A673 (cell line): ENCODE results near the gene TBC1D9. TPM values are rescaled to one million over a fixed set of nuclear protein-coding genes. Genes with fewer than 3 reads are reported as not detected.

ENCODE experiments used
- BruUV-seq: library from RNA; stranded (reverse); fragments of 400-500 nt; replicated peaks from 2 replicates; lab custom pipeline; 2021; lab: Mats Ljungman, UMichigan
- CTCF ChIA-PET: fragments of 300-600 bp; sonication (Branson Sonifier 250); formaldehyde crosslinking; loops from one replicate; lab custom pipeline; 2022; ENCODE audit warnings: antibody characterized with exemption; lab: Charles Lee
- POLR2A ChIA-PET: fragments of 300-600 bp; sonication (Branson Sonifier 250); formaldehyde crosslinking; loops from one replicate; lab custom pipeline; 2022; ENCODE audit warnings: antibody characterized with exemption; ENCODE audit not compliant: low non-redundant PET; lab: Charles Lee
- DNase-seq: peaks from one replicate; pipeline ENCODE4 v3.0.0-alpha.2; 2015; ENCODE audit warnings: low spot score
- H3K27ac ChIP-seq: fragments of 200-600 bp; sonication (generic); 2 replicates; pipeline ENCODE4 v1.5.1; 2016; ENCODE audit warnings: mixed run types, low read depth, mild to moderate bottlenecking, mixed read lengths, antibody characterized with exemption, low read length; ENCODE audit not compliant: poor library complexity, severe bottlenecking
- H3K27me3 ChIP-seq: fragments of 200-600 bp; sonication (generic); replicated peaks from 2 replicates; pipeline ENCODE4 v1.6.1; 2017; ENCODE audit warnings: mixed run types, low read depth, mild to moderate bottlenecking, mixed read lengths, antibody characterized with exemption, low read length; ENCODE audit not compliant: insufficient read depth, poor library complexity
- H3K36me3 ChIP-seq: fragments of 200-600 bp; sonication (generic); 2 replicates; pipeline ENCODE4 v1.6.1; 2016; ENCODE audit warnings: mixed run types, mild to moderate bottlenecking, mixed read lengths, antibody characterized with exemption, low read length; ENCODE audit not compliant: insufficient read depth, poor library complexity, severe bottlenecking
- H3K4me1 ChIP-seq: fragments of 200-600 bp; sonication (generic); 2 replicates; pipeline ENCODE4 v1.6.1; 2017; ENCODE audit warnings: mixed run types, mild to moderate bottlenecking, mixed read lengths, antibody characterized with exemption, low read length; ENCODE audit not compliant: insufficient read depth, poor library complexity, severe bottlenecking
- H3K4me3 ChIP-seq: fragments of 200-600 bp; sonication (generic); 2 replicates; pipeline ENCODE4 v1.5.1; 2016; ENCODE audit warnings: low read depth, mixed run types, mild to moderate bottlenecking, mixed read lengths, low read length; ENCODE audit not compliant: poor library complexity, severe bottlenecking
- H3K9me3 ChIP-seq: fragments of 200-600 bp; sonication (generic); 2 replicates; pipeline ENCODE4 v1.6.1; 2016; ENCODE audit warnings: mixed run types, low read depth, mild to moderate bottlenecking, mixed read lengths, antibody characterized with exemption, low read length; ENCODE audit not compliant: poor library complexity, severe bottlenecking
- EZH2 ChIP-seq: fragments of 200-600 bp; sonication (generic); IDR thresholded peaks from 2 replicates; pipeline ENCODE4 v1.6.1; 2017; ENCODE audit warnings: borderline replicate concordance, low read depth, mild to moderate bottlenecking, mixed read lengths, antibody characterized with exemption, low read length; ENCODE audit not compliant: poor library complexity, severe bottlenecking
- intact Hi-C: fragments of 100-400 bp; cut with micrococcal nuclease; formaldehyde crosslinking; loops from one replicate; pipeline ENCODE4 v1.10.0; 2022; ENCODE audit not compliant: unreplicated experiment
- total RNA-seq: library from RNA; stranded (reverse); gene quantifications from 2 replicates; pipeline ENCODE4 v1.2.3, GENCODE V29; 2021
- TF ChIP-seq, protein P1 (sequence below): fragments of 300-800, 200-600 bp; sonication (generic); conservative IDR thresholded peaks from 2 replicates; pipeline ENCODE4 v1.5.1; 2017; ENCODE audit warnings: low read depth, mild to moderate bottlenecking, antibody characterized with exemption, low read length, moderate library complexity, mixed read lengths

Gene TBC1D9
- total RNA-seq, 1 experiment from 2014 or later: 22.4 TPM

DNA sequence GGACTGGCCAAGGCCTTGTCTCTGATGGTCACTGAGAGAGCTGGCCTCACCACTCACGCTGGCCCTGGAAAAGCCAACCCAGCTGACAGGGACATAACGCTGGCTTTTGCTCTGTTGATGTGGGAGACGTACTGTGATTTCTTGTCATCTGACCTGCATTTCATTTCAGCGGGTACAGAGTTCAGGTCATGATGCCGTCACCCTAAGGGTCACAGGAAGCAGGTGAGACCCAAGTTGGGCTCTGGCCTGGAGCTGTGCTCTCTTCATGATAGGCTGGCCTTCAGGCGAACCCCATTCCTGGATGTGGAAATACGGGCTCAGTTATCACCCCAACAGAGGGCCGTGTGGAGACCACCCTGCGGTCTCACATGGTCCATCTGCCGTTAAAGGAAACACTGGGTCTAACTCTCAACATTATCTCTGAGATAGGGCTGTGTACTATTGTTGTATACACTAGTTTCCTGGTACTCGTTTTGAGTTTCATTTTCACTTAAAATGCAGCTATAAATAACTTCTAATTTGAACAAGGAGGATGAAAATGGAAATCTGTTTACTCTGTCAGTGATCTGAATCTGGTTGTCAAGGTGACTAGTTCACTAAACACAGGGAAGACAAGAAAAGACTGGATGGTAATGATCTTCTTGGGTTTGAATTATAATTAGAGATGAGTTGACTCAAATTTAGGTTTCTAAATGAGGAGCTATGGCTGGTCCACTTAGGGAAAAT lies 89.1 kb downstream of the TBC1D9 start:
- Histone ChIP-seq H3K27me3 (no peaks in the 10 kb centered on the region), H3K4me1 (no peaks in the 10 kb centered on the region), H3K4me3 (no peak overlapping the region), H3K36me3 (peaks cover 28% of the 10 kb centered on the region), H3K27ac (no peak overlapping the region), H3K9me3 (no peaks in the 10 kb centered on the region)
- no peak for DNase-seq
- TF ChIP-seq, protein P1, sequence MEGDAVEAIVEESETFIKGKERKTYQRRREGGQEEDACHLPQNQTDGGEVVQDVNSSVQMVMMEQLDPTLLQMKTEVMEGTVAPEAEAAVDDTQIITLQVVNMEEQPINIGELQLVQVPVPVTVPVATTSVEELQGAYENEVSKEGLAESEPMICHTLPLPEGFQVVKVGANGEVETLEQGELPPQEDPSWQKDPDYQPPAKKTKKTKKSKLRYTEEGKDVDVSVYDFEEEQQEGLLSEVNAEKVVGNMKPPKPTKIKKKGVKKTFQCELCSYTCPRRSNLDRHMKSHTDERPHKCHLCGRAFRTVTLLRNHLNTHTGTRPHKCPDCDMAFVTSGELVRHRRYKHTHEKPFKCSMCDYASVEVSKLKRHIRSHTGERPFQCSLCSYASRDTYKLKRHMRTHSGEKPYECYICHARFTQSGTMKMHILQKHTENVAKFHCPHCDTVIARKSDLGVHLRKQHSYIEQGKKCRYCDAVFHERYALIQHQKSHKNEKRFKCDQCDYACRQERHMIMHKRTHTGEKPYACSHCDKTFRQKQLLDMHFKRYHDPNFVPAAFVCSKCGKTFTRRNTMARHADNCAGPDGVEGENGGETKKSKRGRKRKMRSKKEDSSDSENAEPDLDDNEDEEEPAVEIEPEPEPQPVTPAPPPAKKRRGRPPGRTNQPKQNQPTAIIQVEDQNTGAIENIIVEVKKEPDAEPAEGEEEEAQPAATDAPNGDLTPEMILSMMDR: no peak
- TF ChIP-seq EZH2: no peak
- no TSS peak for BruUV-seq
- intact Hi-C loops: no loop called here
- CTCF ChIA-PET: no interaction called here
- POLR2A ChIA-PET: no interaction called here

DNA sequence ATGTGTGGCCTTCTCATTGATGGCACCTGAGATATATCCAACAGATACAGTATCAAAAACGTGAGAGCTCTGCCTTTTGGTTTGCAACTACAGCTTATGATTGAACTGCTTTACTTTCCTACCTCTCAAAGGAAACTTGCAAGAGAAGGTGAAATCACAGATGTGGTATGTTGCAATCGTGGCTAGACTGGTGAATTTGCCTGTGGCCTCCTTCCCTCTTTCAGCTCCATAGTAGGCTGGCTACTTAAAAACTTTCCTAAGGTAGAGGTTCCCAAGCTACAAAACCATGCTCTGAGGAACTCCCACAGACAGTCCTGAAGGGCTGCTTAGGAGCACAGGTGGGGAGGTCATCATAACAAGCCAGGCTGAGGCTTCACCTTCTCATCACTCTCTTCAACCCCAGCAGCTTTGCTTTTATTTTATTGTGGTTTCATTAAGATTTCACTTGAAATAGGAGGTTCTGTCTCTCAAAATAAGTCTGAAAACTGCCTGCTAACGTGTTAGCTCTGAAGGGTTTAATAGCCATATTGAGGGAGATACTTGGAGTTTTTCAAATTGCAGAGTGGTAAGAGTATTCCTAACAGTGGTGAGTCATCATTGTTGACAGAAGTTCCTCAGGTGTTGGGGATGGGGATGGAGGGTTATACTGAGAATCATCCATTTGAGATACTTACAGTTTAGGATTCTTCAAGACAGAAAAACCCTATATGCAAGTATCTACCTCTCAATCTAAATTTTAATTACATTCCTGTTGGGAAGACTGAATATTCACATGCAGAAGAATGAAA lies 93.9 kb downstream of the TBC1D9 start:
- DNase-seq: no peak
- TF ChIP-seq EZH2: no peak
- TF ChIP-seq, protein P1: no peak
- POLR2A ChIA-PET: no interaction called here
- intact Hi-C loops: no loop called here
- Histone ChIP-seq H3K4me1 (no peaks in the 10 kb centered on the region), H3K9me3 (no peaks in the 10 kb centered on the region), H3K27ac (no peak overlapping the region), H3K36me3 (peaks cover 13% of the 10 kb centered on the region), H3K4me3 (no peak overlapping the region), H3K27me3 (no peaks in the 10 kb centered on the region)
- BruUV-seq: no TSS peak
- CTCF ChIA-PET: no interaction called here

DNA sequence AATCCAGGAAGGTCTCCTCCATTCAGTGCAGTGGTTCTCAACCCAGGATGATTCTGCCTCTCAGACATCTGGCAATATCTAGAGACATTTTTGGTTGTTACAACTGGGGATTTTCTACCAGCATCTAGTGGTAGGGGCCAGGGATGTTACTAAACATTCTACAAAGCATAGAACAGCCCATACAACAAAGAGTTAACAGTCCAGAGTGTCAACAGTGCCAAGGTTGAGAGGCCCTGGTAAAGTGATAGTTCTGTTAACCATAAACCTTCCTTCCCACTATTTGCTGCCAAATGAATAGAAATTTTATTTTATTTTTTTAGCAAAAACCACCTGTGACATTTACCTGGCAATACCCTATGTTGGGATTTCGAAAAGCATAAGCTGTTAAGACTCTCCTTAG lies 94.6 kb downstream of the TBC1D9 start:
- intact Hi-C loops: no loop called here
- H3K9me3 ChIP-seq: no peaks in the 10 kb centered on the region
- no peak overlapping the region for H3K4me3 ChIP-seq
- peaks cover 13% of the 10 kb centered on the region for H3K36me3 ChIP-seq
- H3K27ac ChIP-seq: no peak overlapping the region
- TF ChIP-seq, protein P1: no peak
- no peak for TF ChIP-seq EZH2
- ChIA-PET CTCF (no interaction called here), POLR2A (no interaction called here)
- no TSS peak for BruUV-seq
- no peaks in the 10 kb centered on the region for H3K4me1 ChIP-seq
- no peaks in the 10 kb centered on the region for H3K27me3 ChIP-seq
- DNase-seq: no peak
